ENCODE data around the gene CACNA1G.

Gene CACNA1G

GRCh38 chr17:50541402-50541715 lies 19.2 kb upstream of the CACNA1G start:
- DNase-seq (ENCODE audit: low read depth, low spot score) = no peak
- in situ Hi-C loops (cut with HindIII; ENCODE audit: low sequenced_read_pairs) = no loop called here
- peak overlapping the region; percentile 38 for H3K4me3 ChIP-seq (ENCODE audit: low read depth, low read length)
- TF ChIP-seq, protein P1, sequence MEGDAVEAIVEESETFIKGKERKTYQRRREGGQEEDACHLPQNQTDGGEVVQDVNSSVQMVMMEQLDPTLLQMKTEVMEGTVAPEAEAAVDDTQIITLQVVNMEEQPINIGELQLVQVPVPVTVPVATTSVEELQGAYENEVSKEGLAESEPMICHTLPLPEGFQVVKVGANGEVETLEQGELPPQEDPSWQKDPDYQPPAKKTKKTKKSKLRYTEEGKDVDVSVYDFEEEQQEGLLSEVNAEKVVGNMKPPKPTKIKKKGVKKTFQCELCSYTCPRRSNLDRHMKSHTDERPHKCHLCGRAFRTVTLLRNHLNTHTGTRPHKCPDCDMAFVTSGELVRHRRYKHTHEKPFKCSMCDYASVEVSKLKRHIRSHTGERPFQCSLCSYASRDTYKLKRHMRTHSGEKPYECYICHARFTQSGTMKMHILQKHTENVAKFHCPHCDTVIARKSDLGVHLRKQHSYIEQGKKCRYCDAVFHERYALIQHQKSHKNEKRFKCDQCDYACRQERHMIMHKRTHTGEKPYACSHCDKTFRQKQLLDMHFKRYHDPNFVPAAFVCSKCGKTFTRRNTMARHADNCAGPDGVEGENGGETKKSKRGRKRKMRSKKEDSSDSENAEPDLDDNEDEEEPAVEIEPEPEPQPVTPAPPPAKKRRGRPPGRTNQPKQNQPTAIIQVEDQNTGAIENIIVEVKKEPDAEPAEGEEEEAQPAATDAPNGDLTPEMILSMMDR (IDR thresholded peaks at IDR 0.05; ENCODE audit: low read depth, low read length) = no peak

- peak; percentile 76 for DNase-seq (ENCODE audit: low read depth, low spot score)
- peak overlapping the region; percentile 49 for H3K4me3 ChIP-seq (ENCODE audit: low read depth, low read length)
- TF ChIP-seq, protein P1 (IDR thresholded peaks at IDR 0.05; ENCODE audit: low read depth, low read length) = peak; percentile 17
- in situ Hi-C loops (cut with HindIII; ENCODE audit: low sequenced_read_pairs) = no loop called here
These were observed 18.5 kb upstream of the CACNA1G start for GRCh38 chr17:50541716-50542688.

GRCh38 chr17:50542795-50543774 lies 17.4 kb upstream of the CACNA1G start:
- no peak for DNase-seq (ENCODE audit: low read depth, low spot score)
- in situ Hi-C loops (cut with HindIII; ENCODE audit: low sequenced_read_pairs) = no loop called here
- TF ChIP-seq, protein P1 (IDR thresholded peaks at IDR 0.05; ENCODE audit: low read depth, low read length) = no peak
- no peak overlapping the region for H3K4me3 ChIP-seq (ENCODE audit: low read depth, low read length)

GRCh38 chr17:50544516-50544915 lies 16.0 kb upstream of the CACNA1G start:
- in situ Hi-C loops (cut with HindIII; ENCODE audit: low sequenced_read_pairs) = no loop called here
- no peak for DNase-seq (ENCODE audit: low read depth, low spot score)
- no peak overlapping the region for H3K4me3 ChIP-seq (ENCODE audit: low read depth, low read length)
- TF ChIP-seq, protein P1 (IDR thresholded peaks at IDR 0.05; ENCODE audit: low read depth, low read length) = no peak

DNA sequence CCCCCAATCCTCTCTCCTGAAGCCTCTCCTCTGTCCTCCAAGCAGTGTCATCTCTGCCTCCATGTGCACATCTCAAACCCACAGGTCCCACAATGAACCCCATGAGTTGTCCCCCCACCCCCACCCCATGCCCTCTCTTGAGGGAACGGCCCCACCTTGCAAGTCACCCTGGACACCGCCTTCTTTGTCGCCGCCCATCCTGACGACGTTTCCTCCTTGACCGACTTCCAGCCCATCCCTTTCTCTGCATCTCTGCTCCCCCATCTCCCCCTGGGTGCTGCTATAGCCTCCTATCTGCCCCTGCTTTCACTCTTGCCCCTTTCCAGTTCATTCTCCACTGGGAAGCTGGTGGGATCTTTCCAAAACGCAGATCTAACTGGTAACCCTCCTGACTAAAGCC lies 15.2 kb upstream of the CACNA1G start:
- TF ChIP-seq, protein P1 (IDR thresholded peaks at IDR 0.05; ENCODE audit: low read depth, low read length) = no peak
- DNase-seq (ENCODE audit: low read depth, low spot score) = no peak
- in situ Hi-C loops (cut with HindIII; ENCODE audit: low sequenced_read_pairs) = no loop called here
- no peak overlapping the region for H3K4me3 ChIP-seq (ENCODE audit: low read depth, low read length)

GRCh38 chr17:50546701-50547034 lies 13.8 kb upstream of the CACNA1G start:
- no peak overlapping the region for H3K4me3 ChIP-seq (ENCODE audit: low read depth, low read length)
- no peak for DNase-seq (ENCODE audit: low read depth, low spot score)
- in situ Hi-C loops (cut with HindIII; ENCODE audit: low sequenced_read_pairs) = no loop called here
- TF ChIP-seq, protein P1 (IDR thresholded peaks at IDR 0.05; ENCODE audit: low read depth, low read length) = no peak

Measured in astrocyte of the spinal cord (primary cell).